GM19397 (cell line): Measurements from ENCODE around the gene DEPDC4.
"Not testable (repeated sequence)": the region's sequence is repeated elsewhere in the genome, so short reads cannot be mapped to it uniquely, and the experiment has no call there.

ENCODE experiments used
- ATAC-seq: cut with Tn5 transposase; IDR thresholded peaks from one replicate; pipeline ENCODE4 v1.9.1; 2021; ENCODE audit warnings: mild to moderate bottlenecking, moderate library complexity; ENCODE audit not compliant: unreplicated experiment

Gene DEPDC4

GRCh38 chr12:100265732-100266584 lies 921 bp downstream of the DEPDC4 start:
- ATAC-seq, result peak; percentile 5

GRCh38 chr12:100265107-100265506 lies 1.8 kb downstream of the DEPDC4 start:
- not testable (repeated sequence) for ATAC-seq

GRCh38 chr12:100263131-100263530 lies 3.7 kb downstream of the DEPDC4 start:
- ATAC-seq, result no peak

GRCh38 chr12:100258127-100258526 lies 8.8 kb downstream of the DEPDC4 start:
- ATAC-seq, result no peak

- ATAC-seq, result no peak
These were observed 12.0 kb downstream of the DEPDC4 start for GRCh38 chr12:100254876-100255275.

- no peak for ATAC-seq
These were observed 13.4 kb downstream of the DEPDC4 start for GRCh38 chr12:100253437-100253836.

GRCh38 chr12:100251917-100252316 lies 15.0 kb downstream of the DEPDC4 start:
- ATAC-seq, result no peak

- no peak for ATAC-seq
These were observed 16.9 kb downstream of the DEPDC4 start for GRCh38 chr12:100249941-100250340.

GRCh38 chr12:100248886-100249285 lies 18.0 kb downstream of the DEPDC4 start:
- ATAC-seq, result no peak

GRCh38 chr12:100247765-100248164 lies 19.1 kb downstream of the DEPDC4 start:
- ATAC-seq, result no peak

- ATAC-seq, result no peak
These were observed 23.7 kb downstream of the DEPDC4 start for GRCh38 chr12:100243137-100243536.

GRCh38 chr12:100239589-100239988 lies 27.3 kb downstream of the DEPDC4 start:
- ATAC-seq, result no peak

GRCh38 chr12:100238801-100239200 lies 28.1 kb downstream of the DEPDC4 start:
- ATAC-seq, result no peak

GRCh38 chr12:100234591-100235304 lies 32.1 kb downstream of the DEPDC4 start:
- no peak for ATAC-seq

- no peak for ATAC-seq
These were observed 32.7 kb downstream of the DEPDC4 start for GRCh38 chr12:100234166-100234565.

GRCh38 chr12:100231873-100232272 lies 35.0 kb downstream of the DEPDC4 start:
- ATAC-seq, result not testable (repeated sequence)

- ATAC-seq, result no peak
These were observed 37.0 kb downstream of the DEPDC4 start for GRCh38 chr12:100229876-100230275.

GRCh38 chr12:100229036-100229635 lies 37.7 kb downstream of the DEPDC4 start:
- no peak for ATAC-seq

GRCh38 chr12:100225491-100225890 lies 41.4 kb downstream of the DEPDC4 start:
- no peak for ATAC-seq

GRCh38 chr12:100222173-100222572 lies 44.7 kb downstream of the DEPDC4 start:
- not testable (repeated sequence) for ATAC-seq

GRCh38 chr12:100221523-100221922 lies 45.4 kb downstream of the DEPDC4 start:
- no peak for ATAC-seq
